ENCODE results near the gene LRRC58.

GRCh38 chr3:120393243-120393642 is 44.1 kb upstream of the LRRC58 start:
- TF ChIP-seq CTCF (IDR thresholded peaks at IDR 0.05) (no peak), POLR2A (IDR thresholded peaks at IDR 0.05) (no peak)
